WERI-Rb-1 (cell line): ENCODE data around the gene YWHAB.

Experiments used
- DNase-seq: peaks from one replicate; pipeline ENCODE4 v3.0.0-alpha.2; 2020
- H3K27ac ChIP-seq: fragments of 250-450 bp; sonication (Bioruptor Pico); 2 replicates; pipeline ENCODE4 v1.5.1; 2020; ENCODE audit warnings: mild to moderate bottlenecking, moderate library complexity
- H3K27me3 ChIP-seq: fragments of 250-450 bp; sonication (Bioruptor Pico); 2 replicates; pipeline ENCODE4 v1.5.1; 2021; ENCODE audit warnings: mild to moderate bottlenecking, low read depth, moderate library complexity; ENCODE audit not compliant: insufficient read depth, severe bottlenecking
- H3K36me3 ChIP-seq: fragments of 250-450 bp; sonication (Bioruptor Pico); 2 replicates; pipeline ENCODE4 v1.5.1; 2020; ENCODE audit warnings: mild to moderate bottlenecking, moderate library complexity
- H3K4me3 ChIP-seq: 2 replicates; pipeline ENCODE4 v1.5.1; 2011; ENCODE audit warnings: low read depth, mild to moderate bottlenecking, control low read depth, low read length
- H3K9me3 ChIP-seq: fragments of 250-450 bp; sonication (Bioruptor Pico); 2 replicates; pipeline ENCODE4 v1.5.1; 2021; ENCODE audit warnings: mild to moderate bottlenecking, moderate library complexity; ENCODE audit not compliant: severe bottlenecking
- CTCF ChIP-seq: IDR thresholded peaks from 2 replicates; pipeline ENCODE4 v1.5.1; 2011; ENCODE audit warnings: low read depth, mild to moderate bottlenecking, control low read depth, inconsistent platforms, low read length

YWHAB gene

GRCh38 chr20:44948513-44948912, 63.0 kb downstream of the YWHAB start:
- Histone ChIP-seq H3K27me3 (no peaks in the 10 kb centered on the region), H3K36me3 (peaks cover 82% of the 10 kb centered on the region), H3K27ac (no peak overlapping the region), H3K4me3 (no peak overlapping the region), H3K9me3 (no peaks in the 10 kb centered on the region)
- no peak for DNase-seq
- no peak for TF ChIP-seq CTCF

GRCh38 chr20:44950368-44950767, 64.9 kb downstream of the YWHAB start:
- no peak overlapping the region for H3K27ac ChIP-seq
- DNase-seq = no peak
- no peaks in the 10 kb centered on the region for H3K27me3 ChIP-seq
- no peak overlapping the region for H3K4me3 ChIP-seq
- H3K36me3 ChIP-seq = peaks cover 84% of the 10 kb centered on the region
- H3K9me3 ChIP-seq = no peaks in the 10 kb centered on the region
- TF ChIP-seq CTCF = no peak

GRCh38 chr20:44952731-44953130, 67.2 kb downstream of the YWHAB start:
- H3K9me3 ChIP-seq = no peaks in the 10 kb centered on the region
- H3K27me3 ChIP-seq = no peaks in the 10 kb centered on the region
- no peak overlapping the region for H3K27ac ChIP-seq
- TF ChIP-seq CTCF = no peak
- no peak overlapping the region for H3K4me3 ChIP-seq
- peaks cover 79% of the 10 kb centered on the region for H3K36me3 ChIP-seq
- no peak for DNase-seq

GRCh38 chr20:44954211-44954610, 68.7 kb downstream of the YWHAB start:
- Histone ChIP-seq H3K27me3 (no peaks in the 10 kb centered on the region), H3K9me3 (no peaks in the 10 kb centered on the region), H3K36me3 (peaks cover 77% of the 10 kb centered on the region), H3K4me3 (no peak overlapping the region), H3K27ac (no peak overlapping the region)
- DNase-seq = no peak
- no peak for TF ChIP-seq CTCF

GRCh38 chr20:44955270-44955669, 69.8 kb downstream of the YWHAB start:
- no peaks in the 10 kb centered on the region for H3K27me3 ChIP-seq
- no peak for DNase-seq
- TF ChIP-seq CTCF = no peak
- H3K36me3 ChIP-seq = peaks cover 66% of the 10 kb centered on the region
- H3K4me3 ChIP-seq = no peak overlapping the region
- no peaks in the 10 kb centered on the region for H3K9me3 ChIP-seq
- no peak overlapping the region for H3K27ac ChIP-seq

- Histone ChIP-seq H3K27ac (no peak overlapping the region), H3K9me3 (no peaks in the 10 kb centered on the region), H3K36me3 (peaks cover 56% of the 10 kb centered on the region), H3K27me3 (no peaks in the 10 kb centered on the region), H3K4me3 (no peak overlapping the region)
- no peak for DNase-seq
- TF ChIP-seq CTCF = no peak
Observed at GRCh38 chr20:44956410-44956809, 70.9 kb downstream of the YWHAB start.
